ENCODE data around the gene ATP6V0A4. TPM values are rescaled to one million over a fixed set of nuclear protein-coding genes. Genes with fewer than 3 reads are reported as not detected.

The ATP6V0A4 gene
- total RNA-seq, 1 experiment from 2014 or later: 1.1 TPM

GRCh38 chr7:138665669-138666140, 132.3 kb downstream of the ATP6V0A4 start:
- DNase-seq (ENCODE audit: low spot score) (no peak), ATAC-seq (no peak)
- H3K27ac Mint-ChIP-seq: 0 out of 2 replicates have a peak overlapping the region, but pooled peaks have one; percentile 70
- peaks cover 11% of the 10 kb centered on the region for H3K36me3 Mint-ChIP-seq
- TF ChIP-seq PRRX2 (CRISPR knock-in tag; IDR thresholded peaks at IDR 0.05): no peak
- no peaks in the 10 kb centered on the region; the same call in 1 of the 2 replicates for H3K27me3 Mint-ChIP-seq (ENCODE audit: low read depth)
- H3K9me3 Mint-ChIP-seq: peaks cover 24% of the 10 kb centered on the region
- ChIA-PET POLR2A (no interaction called here), CTCF (interaction anchor here (1.1 to 1.2 kb wide), 2 partner anchors 21 to 73 kb away, joined by 3 to 4 read pairs; no protein-coding TSS in a partner anchor)
- H3K4me1 Mint-ChIP-seq: peaks cover 84% of the 10 kb centered on the region
- no peak overlapping the region for H3K4me3 Mint-ChIP-seq

- Mint-ChIP-seq H3K4me3 (peak overlapping the region; percentile 63), H3K27me3 (ENCODE audit: low read depth) (no peaks in the 10 kb centered on the region; the same call in 1 of the 2 replicates), H3K36me3 (peaks cover 11% of the 10 kb centered on the region), H3K27ac (peak overlapping the region; percentile 70; the same call in 1 of the 2 replicates), H3K4me1 (peaks cover 84% of the 10 kb centered on the region), H3K9me3 (peaks cover 21% of the 10 kb centered on the region)
- TF ChIP-seq USF2 (CRISPR knock-in tag; IDR thresholded peaks at IDR 0.05) (no peak), SOX15 (CRISPR knock-in tag; IDR thresholded peaks at IDR 0.05) (no peak), ELF4 (CRISPR knock-in tag; IDR thresholded peaks at IDR 0.05; ENCODE audit: low read depth) (no peak), CREM (CRISPR knock-in tag; IDR thresholded peaks at IDR 0.05) (no peak), E2F1 (CRISPR knock-in tag; IDR thresholded peaks at IDR 0.05) (no peak), KAT7 (CRISPR knock-in tag; IDR thresholded peaks at IDR 0.05; ENCODE audit: borderline replicate concordance) (no peak), TCF7 (CRISPR knock-in tag; IDR thresholded peaks at IDR 0.05; ENCODE audit: low read depth) (no peak), ZMAT4 (CRISPR knock-in tag; IDR thresholded peaks at IDR 0.05) (no peak), IRF1 (CRISPR knock-in tag; IDR thresholded peaks at IDR 0.05) (no peak), AFF4 (CRISPR knock-in tag; IDR thresholded peaks at IDR 0.05; ENCODE audit: borderline replicate concordance) (no peak)
- ChIA-PET CTCF (interaction anchor here (1.1 to 1.2 kb wide), 2 partner anchors 20 to 74 kb away, joined by 3 to 4 read pairs; no protein-coding TSS in a partner anchor), POLR2A (interaction anchor here (0.6 kb wide), 1 partner anchor 987 kb away, joined by 3 read pairs; no protein-coding TSS in a partner anchor)
- DNase-seq (ENCODE audit: low spot score) (no peak), ATAC-seq (peak; percentile 11; the same call in 1 of the 2 replicates)
Measured at GRCh38 chr7:138665249-138665648, 132.7 kb downstream of the ATP6V0A4 start.

GRCh38 chr7:138663725-138664710, 134.0 kb downstream of the ATP6V0A4 start:
- ChIA-PET POLR2A (interaction anchor here (0.6 kb wide), 1 partner anchor 986 kb away, joined by 3 read pairs; no protein-coding TSS in a partner anchor), CTCF (interaction anchor here (0.5 to 2.4 kb wide), 8 partner anchors 14 to 494 kb away, joined by 3 to 13 read pairs (median 4); no protein-coding TSS in a partner anchor)
- Mint-ChIP-seq H3K4me1 (peaks cover 84% of the 10 kb centered on the region), H3K27me3 (ENCODE audit: low read depth) (no peaks in the 10 kb centered on the region; the same call in 1 of the 2 replicates), H3K9me3 (peaks cover 18% of the 10 kb centered on the region), H3K36me3 (peaks cover 11% of the 10 kb centered on the region), H3K27ac (peak overlapping the region; percentile 95), H3K4me3 (peak overlapping the region; percentile 78)
- ATAC-seq (peak; percentile 48), DNase-seq (ENCODE audit: low spot score) (peak; percentile 44)
- TF ChIP-seq CBFB (CRISPR knock-in tag; IDR thresholded peaks at IDR 0.05; ENCODE audit: low read depth) (no peak), JUN (CRISPR knock-in tag; IDR thresholded peaks at IDR 0.05) (no peak), MXD4 (CRISPR knock-in tag; IDR thresholded peaks at IDR 0.05; ENCODE audit: borderline replicate concordance) (no peak), ZNF416 (CRISPR knock-in tag; IDR thresholded peaks at IDR 0.05) (no peak), ZBTB43 (CRISPR knock-in tag; IDR thresholded peaks at IDR 0.05) (0 out of 2 replicates have a peak, but pooled peaks have one; percentile 18), ZNF232 (CRISPR knock-in tag; IDR thresholded peaks at IDR 0.05) (no peak)
